H9 (cell line): ENCODE measurements around the gene TEX264. TPM values are rescaled to one million over a fixed set of nuclear protein-coding genes. Genes with fewer than 3 reads are reported as not detected.

Experiments
- DNase-seq: peaks from one replicate; pipeline ENCODE4 v3.0.0-alpha.2; 2017
- H2AFZ ChIP-seq: one replicate; pipeline ENCODE4 v1.6.1; 2013; ENCODE audit warnings: mild to moderate bottlenecking, low read length, control low read depth, moderate library complexity
- H2AK5ac ChIP-seq: 2 replicates; pipeline ENCODE4 v1.6.1; 2013; ENCODE audit warnings: low read length, control low read depth, mixed read lengths; ENCODE audit not compliant: insufficient read length
- H2BK120ac ChIP-seq: one replicate; pipeline ENCODE4 v1.6.1; 2013; ENCODE audit warnings: low read depth, mild to moderate bottlenecking, low read length, control low read depth, inconsistent platforms; ENCODE audit not compliant: poor library complexity, severe bottlenecking
- H2BK12ac ChIP-seq: 2 replicates; pipeline ENCODE4 v1.6.1; 2013; ENCODE audit warnings: low read length, control low read depth, mixed read lengths, low read depth; ENCODE audit not compliant: insufficient read length
- H2BK15ac ChIP-seq: 2 replicates; pipeline ENCODE4 v1.6.1; 2013; ENCODE audit warnings: low read depth, low read length, control low read depth
- H2BK20ac ChIP-seq: one replicate; pipeline ENCODE4 v1.6.1; 2013; ENCODE audit warnings: low read depth, mild to moderate bottlenecking, low read length, control low read depth, inconsistent platforms; ENCODE audit not compliant: poor library complexity, severe bottlenecking
- H2BK5ac ChIP-seq: 2 replicates; pipeline ENCODE4 v1.6.1; 2013; ENCODE audit warnings: low read length, control low read depth, mixed read lengths; ENCODE audit not compliant: insufficient read length
- H3K14ac ChIP-seq: 2 replicates; pipeline ENCODE4 v1.6.1; 2013; ENCODE audit warnings: low read length, control low read depth; ENCODE audit not compliant: insufficient read depth
- H3K18ac ChIP-seq: 2 replicates; pipeline ENCODE4 v1.6.1; 2013; ENCODE audit warnings: low read depth, mild to moderate bottlenecking, mixed read lengths, low read length, control low read depth; ENCODE audit not compliant: insufficient read length
- H3K23ac ChIP-seq: 2 replicates; pipeline ENCODE4 v1.6.1; 2013; ENCODE audit warnings: low read length, control low read depth, mixed read lengths, low read depth; ENCODE audit not compliant: insufficient read length
- H3K23me2 ChIP-seq: 2 replicates; pipeline ENCODE4 v1.6.1; 2013; ENCODE audit warnings: low read depth, mild to moderate bottlenecking, mixed read lengths, low read length, control low read depth; ENCODE audit not compliant: insufficient read length, poor library complexity, severe bottlenecking
- H3K27ac ChIP-seq: 2 replicates; pipeline ENCODE4 v1.5.1; 2013; ENCODE audit warnings: low read length, control low read depth, mixed read lengths, low read depth; ENCODE audit not compliant: insufficient read length
- H3K27me3 ChIP-seq: 2 replicates; pipeline ENCODE4 v1.6.1; 2013; ENCODE audit warnings: low read length, control low read depth, inconsistent platforms; ENCODE audit not compliant: insufficient read depth
- H3K4ac ChIP-seq: 2 replicates; pipeline ENCODE4 v1.6.1; 2013; ENCODE audit warnings: low read depth, mild to moderate bottlenecking, control low read depth, inconsistent platforms, low read length, moderate library complexity
- H3K4me1 ChIP-seq: 2 replicates; pipeline ENCODE4 v1.6.1; 2013; ENCODE audit warnings: low read length, control low read depth, inconsistent platforms; ENCODE audit not compliant: insufficient read depth
- H3K4me2 ChIP-seq: 2 replicates; pipeline ENCODE4 v1.6.1; 2013; ENCODE audit warnings: low read length, control low read depth, mixed read lengths; ENCODE audit not compliant: insufficient read length, insufficient read depth
- H3K56ac ChIP-seq: 2 replicates; pipeline ENCODE4 v1.6.1; 2013; ENCODE audit warnings: low read depth, mild to moderate bottlenecking, mixed read lengths, low read length, control low read depth; ENCODE audit not compliant: insufficient read length
- H3K79me1 ChIP-seq: 2 replicates; pipeline ENCODE4 v1.6.1; 2013; ENCODE audit warnings: low read depth, mild to moderate bottlenecking, moderate library complexity, low read length, control low read depth, inconsistent platforms; ENCODE audit not compliant: insufficient read depth, poor library complexity, severe bottlenecking
- H3K79me2 ChIP-seq: 2 replicates; pipeline ENCODE4 v1.6.1; 2013; ENCODE audit warnings: low read length, control low read depth, inconsistent platforms; ENCODE audit not compliant: insufficient read depth
- H3K9ac ChIP-seq: 2 replicates; pipeline ENCODE4 v1.6.1; 2013; ENCODE audit warnings: low read length, control low read depth, mixed read lengths; ENCODE audit not compliant: insufficient read length; ENCODE audit errors: extremely low read depth
- H3K9me3 ChIP-seq: one replicate; pipeline ENCODE4 v1.6.1; 2013; ENCODE audit warnings: low read depth, low read length, inconsistent platforms; ENCODE audit not compliant: control insufficient read depth
- H3T11ph ChIP-seq: one replicate; pipeline ENCODE4 v1.6.1; 2013; ENCODE audit warnings: mild to moderate bottlenecking, low read length, control low read depth, inconsistent platforms
- H4K20me1 ChIP-seq: one replicate; pipeline ENCODE4 v1.6.1; 2013; ENCODE audit not compliant: control insufficient read depth, insufficient read length, insufficient read depth
- H4K5ac ChIP-seq: 2 replicates; pipeline ENCODE4 v1.6.1; 2013; ENCODE audit warnings: low read depth, mild to moderate bottlenecking, mixed read lengths, low read length, control low read depth; ENCODE audit not compliant: insufficient read length
- H4K8ac ChIP-seq: replicated peaks from 2 replicates; pipeline ENCODE4 v1.6.1; 2013; ENCODE audit warnings: low read length, control low read depth, mixed read lengths, low read depth; ENCODE audit not compliant: insufficient read length
- H4K91ac ChIP-seq: 2 replicates; pipeline ENCODE4 v1.6.1; 2013; ENCODE audit warnings: low read depth, mild to moderate bottlenecking, moderate library complexity, mixed read lengths, low read length, control low read depth; ENCODE audit not compliant: insufficient read length
- H3K27ac Mint-ChIP-seq, 3 experiments: 2 replicates in 2 of 3; 3 replicates in 1 of 3; pipeline ENCODE4 v1.8.0; 2020 to 2021; ENCODE audit warnings: mixed read lengths in 3 of 3, mild to moderate bottlenecking in 1 of 3, moderate library complexity in 1 of 3
- H3K27me3 Mint-ChIP-seq: 2 replicates; pipeline ENCODE4 v1.8.0; 2021; ENCODE audit warnings: low read depth, mild to moderate bottlenecking, moderate library complexity, mixed read lengths
- H3K36me3 Mint-ChIP-seq, 3 experiments: 2 replicates in 2 of 3; 3 replicates in 1 of 3; pipeline ENCODE4 v1.8.0; 2020 to 2021; ENCODE audit warnings: low read depth in 3 of 3, mixed read lengths in 3 of 3; ENCODE audit not compliant: insufficient read depth in 1 of 3
- H3K4me1 Mint-ChIP-seq, 2 experiments: 2 replicates each; pipeline ENCODE4 v1.8.0; 2020; ENCODE audit warnings: mixed read lengths in 2 of 2
- H3K4me3 Mint-ChIP-seq, 2 experiments: 2 replicates in 1 of 2; 3 replicates in 1 of 2; pipeline ENCODE4 v1.8.0; 2020 to 2021; ENCODE audit warnings: mild to moderate bottlenecking in 2 of 2, mixed read lengths in 2 of 2, moderate library complexity in 1 of 2
- H3K9me3 Mint-ChIP-seq, 2 experiments: 2 replicates in 1 of 2; 3 replicates in 1 of 2; pipeline ENCODE4 v1.8.0; 2020; ENCODE audit warnings: mild to moderate bottlenecking in 2 of 2, mixed read lengths in 2 of 2, moderate library complexity in 1 of 2
- CTCF ChIP-seq: fragments of 200-600 bp; sonication (generic); conservative IDR thresholded peaks from 3 replicates; pipeline ENCODE4 v1.8.0; 2021; ENCODE audit warnings: antibody characterized with exemption, mild to moderate bottlenecking
- WGBS: extraction: QIAGEN DNeasy Blood & Tissue Kit; methylation state at CpG from one replicate; pipeline ENCODE4 v1.1.7; 2013; ENCODE audit warnings: missing lambda C conversion rate, low lambda C conversion rate, mixed read lengths; ENCODE audit not compliant: insufficient read length; ENCODE audit errors: extremely low coverage; 5-methylcytosine and 5-hydroxymethylcytosine counted together
- total RNA-seq: library from RNA; stranded (reverse); gene quantifications from 2 replicates; pipeline ENCODE4 v1.2.1, GENCODE V29; 2021

The TEX264 gene
- total RNA-seq, 1 experiment from 2014 or later, result 17.3 TPM

GRCh38 chr3:51751287-51751686, 80.2 kb downstream of the TEX264 start:
- no peak overlapping the region for H3K4me3 Mint-ChIP-seq
- H3K27ac Mint-ChIP-seq, result no peak overlapping the region
- Histone ChIP-seq H3K56ac (no peak overlapping the region), H3K14ac (no peak overlapping the region), H3K4me1 (no peaks in the 10 kb centered on the region), H3K23me2 (no peaks in the 10 kb centered on the region), H2AK5ac (no peak overlapping the region), H3K27me3 (no peaks in the 10 kb centered on the region), H3K4ac (no peak overlapping the region), H3T11ph (no peak overlapping the region), H2AFZ (no peak overlapping the region), H3K79me2 (no peaks in the 10 kb centered on the region), H3K79me1 (no peaks in the 10 kb centered on the region), H4K8ac (no peak overlapping the region), H2BK12ac (no peak overlapping the region), H3K9me3 (no peaks in the 10 kb centered on the region), H2BK5ac (no peak overlapping the region), H4K20me1 (no peaks in the 10 kb centered on the region), H2BK15ac (no peak overlapping the region), H4K91ac (no peak overlapping the region), H3K4me2 (no peak overlapping the region), H4K5ac (no peak overlapping the region), H2BK20ac (no peak overlapping the region), H3K9ac (no peak overlapping the region), H3K23ac (no peak overlapping the region), H3K18ac (no peak overlapping the region), H2BK120ac (no peak overlapping the region), H3K27ac (no peak overlapping the region)
- H3K27me3 Mint-ChIP-seq, result no peaks in the 10 kb centered on the region
- peaks cover 0 to 16% (median 12%) of the 10 kb centered on the region in 3 experiments; a peak in 5 of 7 replicates for H3K36me3 Mint-ChIP-seq
- H3K9me3 Mint-ChIP-seq, result peaks cover 30 to 33% of the 10 kb centered on the region in 2 experiments
- no CpG with 5 or more reads among the region's 2 CpGs for WGBS
- no peak for DNase-seq
- TF ChIP-seq CTCF, result no peak
- H3K4me1 Mint-ChIP-seq, result peaks cover 25 to 31% of the 10 kb centered on the region in 2 experiments

Other genes with a start within 250 kb of the TEX264 start
- gene DCAF1, start 171.2 kb upstream of the TEX264 start, total RNA-seq, result 31.0 and 31.7 TPM in 2 replicates
- 40.4 and 40.7 TPM in 2 replicates for gene RAD54L2, start 132.5 kb upstream of the TEX264 start, total RNA-seq
- 1.5 and 1.9 TPM in 2 replicates for gene GRM2, start 35.8 kb downstream of the TEX264 start, total RNA-seq
- gene IQCF6, start 108.0 kb downstream of the TEX264 start, total RNA-seq, result not detected in 2 replicates
- not detected in 2 replicates for gene IQCF2, start 190.4 kb downstream of the TEX264 start, total RNA-seq
- not detected in 2 replicates for gene IQCF5, start 204.3 kb downstream of the TEX264 start, total RNA-seq
- not detected in 2 replicates for gene IQCF1, start 232.1 kb downstream of the TEX264 start, total RNA-seq